ENCODE results near the gene IGSF22. TPM values are rescaled to one million over a fixed set of nuclear protein-coding genes. Genes with fewer than 3 reads are reported as not detected.

Gene IGSF22
- total RNA-seq, 2 experiments from 2014 or later, result 4.0 to 5.0 TPM

DNA sequence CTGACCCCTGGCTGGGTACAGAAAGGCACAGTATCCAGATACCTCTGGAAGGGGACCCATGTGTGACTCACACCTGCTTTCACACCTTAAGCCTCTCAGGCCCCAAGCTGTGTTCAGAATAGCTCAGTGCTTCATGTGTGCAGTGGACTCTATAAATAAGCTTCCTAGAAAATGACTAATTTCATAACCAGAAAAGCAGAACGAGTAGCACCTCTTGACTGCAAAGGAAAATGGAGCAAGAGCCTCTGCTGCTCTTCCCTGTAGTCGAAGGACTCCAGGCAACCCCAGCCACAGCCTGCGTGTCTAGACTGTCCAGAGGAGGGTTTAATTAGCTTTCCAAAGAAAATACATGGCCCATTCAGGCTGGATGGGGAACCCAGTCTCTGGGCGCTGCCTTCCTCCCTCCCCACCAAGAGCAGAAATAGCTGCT is 42.5 kb upstream of the IGSF22 start:
- Mint-ChIP-seq H3K36me3 (ENCODE audit: low read depth) (no peaks in the 10 kb centered on the region), H3K27me3 (peaks cover 18% of the 10 kb centered on the region), H3K4me1 (ENCODE audit: low read depth) (no peaks in the 10 kb centered on the region), H3K9me3 (no peaks in the 10 kb centered on the region), H3K27ac (no peak overlapping the region), H3K4me3 (no peak overlapping the region)
- no peak overlapping the region for H3K27ac ChIP-seq (ENCODE audit: low read depth in 1 of 2, low read length in 2 of 2)
- peaks cover 0 to 3% of the 10 kb centered on the region in 2 experiments for H3K27me3 ChIP-seq (ENCODE audit: control insufficient read depth in 1 of 2, insufficient read depth in 2 of 2, low read length in 2 of 2)
- no peaks in the 10 kb centered on the region for H3K4me1 ChIP-seq (ENCODE audit: insufficient read depth, low read length)
- H3K4me3 ChIP-seq (ENCODE audit: low read length), result no peak overlapping the region
- ChIA-PET CTCF (interaction anchor here (1.7 kb wide), 1 partner anchor 653 kb away, joined by 5 read pairs; no protein-coding TSS in a partner anchor), POLR2A (no interaction called here)
- H3K36me3 ChIP-seq (ENCODE audit: insufficient read depth, low read length), result no peaks in the 10 kb centered on the region
- DNase-seq (no peak), ATAC-seq (ENCODE audit: poor library complexity) (no peak)
- H3K9me3 ChIP-seq (ENCODE audit: control insufficient read depth in 1 of 2, insufficient read depth in 1 of 2, low read length in 2 of 2), result no peaks in the 10 kb centered on the region
- TF ChIP-seq, protein P1, sequence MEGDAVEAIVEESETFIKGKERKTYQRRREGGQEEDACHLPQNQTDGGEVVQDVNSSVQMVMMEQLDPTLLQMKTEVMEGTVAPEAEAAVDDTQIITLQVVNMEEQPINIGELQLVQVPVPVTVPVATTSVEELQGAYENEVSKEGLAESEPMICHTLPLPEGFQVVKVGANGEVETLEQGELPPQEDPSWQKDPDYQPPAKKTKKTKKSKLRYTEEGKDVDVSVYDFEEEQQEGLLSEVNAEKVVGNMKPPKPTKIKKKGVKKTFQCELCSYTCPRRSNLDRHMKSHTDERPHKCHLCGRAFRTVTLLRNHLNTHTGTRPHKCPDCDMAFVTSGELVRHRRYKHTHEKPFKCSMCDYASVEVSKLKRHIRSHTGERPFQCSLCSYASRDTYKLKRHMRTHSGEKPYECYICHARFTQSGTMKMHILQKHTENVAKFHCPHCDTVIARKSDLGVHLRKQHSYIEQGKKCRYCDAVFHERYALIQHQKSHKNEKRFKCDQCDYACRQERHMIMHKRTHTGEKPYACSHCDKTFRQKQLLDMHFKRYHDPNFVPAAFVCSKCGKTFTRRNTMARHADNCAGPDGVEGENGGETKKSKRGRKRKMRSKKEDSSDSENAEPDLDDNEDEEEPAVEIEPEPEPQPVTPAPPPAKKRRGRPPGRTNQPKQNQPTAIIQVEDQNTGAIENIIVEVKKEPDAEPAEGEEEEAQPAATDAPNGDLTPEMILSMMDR (IDR thresholded peaks at IDR 0.05), result no peak
- intact Hi-C loops (cut with DNase I, micrococcal nuclease), result loop anchor here in 1 of 2 experiments (10.0 kb wide), 1 partner anchor 534 kb away; the partner anchor contains the start of gene SAA4

- Histone ChIP-seq H3K4me3 (ENCODE audit: low read length) (no peak overlapping the region), H3K27ac (ENCODE audit: low read depth in 1 of 2, low read length in 2 of 2) (no peak overlapping the region), H3K27me3 (ENCODE audit: control insufficient read depth in 1 of 2, insufficient read depth in 2 of 2, low read length in 2 of 2) (peaks cover 0 to 2% of the 10 kb centered on the region in 2 experiments), H3K9me3 (ENCODE audit: control insufficient read depth in 1 of 2, insufficient read depth in 1 of 2, low read length in 2 of 2) (no peaks in the 10 kb centered on the region), H3K4me1 (ENCODE audit: insufficient read depth, low read length) (no peaks in the 10 kb centered on the region), H3K36me3 (ENCODE audit: insufficient read depth, low read length) (no peaks in the 10 kb centered on the region)
- DNase-seq, result no peak
- no peak overlapping the region for H3K27ac Mint-ChIP-seq
- peaks cover under 1% of the 10 kb centered on the region for H3K27me3 Mint-ChIP-seq
- H3K4me3 Mint-ChIP-seq, result no peak overlapping the region
- no peaks in the 10 kb centered on the region for H3K36me3 Mint-ChIP-seq (ENCODE audit: low read depth)
- TF ChIP-seq, protein P1 (IDR thresholded peaks at IDR 0.05), result no peak
- no peak for ATAC-seq (ENCODE audit: poor library complexity)
- no peaks in the 10 kb centered on the region for H3K9me3 Mint-ChIP-seq
- no peaks in the 10 kb centered on the region for H3K4me1 Mint-ChIP-seq (ENCODE audit: low read depth)
- intact Hi-C loops (cut with DNase I, micrococcal nuclease), result loop anchor here in 1 of 2 experiments (10.0 kb wide), 1 partner anchor 531 kb away; the partner anchor contains the start of gene SAA4
- ChIA-PET POLR2A (interaction anchor here (0.9 kb wide), 1 partner anchor 226 kb away, joined by 3 read pairs; no protein-coding TSS in a partner anchor), CTCF (no interaction called here)
These were observed 40.0 kb upstream of the IGSF22 start for GRCh38 chr11:18766015-18766414.

GRCh38 chr11:18765554-18765953 is 39.6 kb upstream of the IGSF22 start:
- no peak for DNase-seq
- intact Hi-C loops (cut with DNase I, micrococcal nuclease), result loop anchor here (2.0 to 10.0 kb wide), 2 partner anchors 531 to 595 kb away; partner anchors contain the start of gene SAA4 (in 1 of the 2)
- H3K9me3 Mint-ChIP-seq, result no peaks in the 10 kb centered on the region
- Histone ChIP-seq H3K4me3 (ENCODE audit: low read length) (no peak overlapping the region), H3K27me3 (ENCODE audit: control insufficient read depth in 1 of 2, insufficient read depth in 2 of 2, low read length in 2 of 2) (no peaks in the 10 kb centered on the region), H3K27ac (ENCODE audit: low read depth in 1 of 2, low read length in 2 of 2) (no peak overlapping the region), H3K4me1 (ENCODE audit: insufficient read depth, low read length) (no peaks in the 10 kb centered on the region), H3K9me3 (ENCODE audit: control insufficient read depth in 1 of 2, insufficient read depth in 1 of 2, low read length in 2 of 2) (no peaks in the 10 kb centered on the region), H3K36me3 (ENCODE audit: insufficient read depth, low read length) (no peaks in the 10 kb centered on the region)
- POLR2A ChIA-PET, result no interaction called here
- no peak overlapping the region for H3K4me3 Mint-ChIP-seq
- no peaks in the 10 kb centered on the region for H3K36me3 Mint-ChIP-seq (ENCODE audit: low read depth)
- no peak overlapping the region for H3K27ac Mint-ChIP-seq
- no peaks in the 10 kb centered on the region for H3K4me1 Mint-ChIP-seq (ENCODE audit: low read depth)
- TF ChIP-seq, protein P1 (IDR thresholded peaks at IDR 0.05), result no peak
- no peaks in the 10 kb centered on the region for H3K27me3 Mint-ChIP-seq
- CTCF ChIA-PET, result no interaction called here
- no peak for ATAC-seq (ENCODE audit: poor library complexity)
